Sigmoid colon (tissue), 7 donors: Measurements from ENCODE around the gene ELMO3. TPM values are rescaled to one million over a fixed set of nuclear protein-coding genes. Genes with fewer than 3 reads are reported as not detected.

Source experiments
- DNase-seq: peaks from one replicate; pipeline ENCODE4 v3.0.0-alpha.2; 2019
- H3K27ac ChIP-seq, 4 donors: fragments of 200-600 bp; sonication (generic); one replicate each; pipeline ENCODE4 v1.5.1; 2016 to 2019; ENCODE audit warnings: mild to moderate bottlenecking in 1 of 4
- H3K27me3 ChIP-seq, 3 donors: fragments of 200-600 bp; sonication (generic); one replicate each; pipeline ENCODE4 v1.5.1; 2019; ENCODE audit warnings: mild to moderate bottlenecking in 1 of 3
- H3K36me3 ChIP-seq, 4 donors: fragments of 200-600 bp; sonication (generic); one replicate each; pipeline ENCODE4 v1.5.1; 2016 to 2019
- H3K4me1 ChIP-seq, 4 donors: fragments of 200-600 bp; sonication (generic); one replicate each; pipeline ENCODE4 v1.5.1; 2017 to 2019
- H3K4me3 ChIP-seq, 4 donors: fragments of 200-600 bp; sonication (generic); one replicate each; pipeline ENCODE4 v1.5.1; 2017 to 2019; ENCODE audit warnings: mild to moderate bottlenecking in 2 of 4, moderate library complexity in 1 of 4
- H3K9me3 ChIP-seq, 4 donors: fragments of 200-600 bp in 3 of 4; sonication (generic) in 3 of 4; one replicate each; pipeline versions ENCODE4 v1.5.1 to v1.6.1; 2013 to 2019
- CTCF ChIP-seq, 4 experiments: fragments of 450-650 bp in 3 of 4; fragments of 200-600 bp in 1 of 4; IDR thresholded peaks; one replicate each; pipeline ENCODE4 v1.5.1; 2016 to 2019; ENCODE audit warnings: antibody characterized with exemption in 4 of 4, mild to moderate bottlenecking in 3 of 4, moderate library complexity in 2 of 4
- EP300 ChIP-seq, 4 donors: sonication (generic); formaldehyde crosslinking; IDR thresholded peaks; one replicate each; pipeline ENCODE4 v1.6.1; 2017; ENCODE audit warnings: antibody characterized with exemption in 4 of 4
- POLR2A ChIP-seq, 2 donors: fragments of 450-650 bp; IDR thresholded peaks; one replicate each; pipeline ENCODE4 v1.6.1; 2016; ENCODE audit warnings: antibody characterized with exemption in 2 of 2, mild to moderate bottlenecking in 2 of 2, moderate library complexity in 2 of 2
- POLR2AphosphoS5 ChIP-seq, 4 donors: sonication (generic); formaldehyde crosslinking; IDR thresholded peaks; one replicate each; pipeline ENCODE4 v1.6.1; 2017; ENCODE audit warnings: antibody characterized with exemption in 4 of 4
- WGBS, 2 donors: extraction: QIAGEN DNeasy Blood & Tissue Kit; methylation state at CpG; one replicate each; pipeline ENCODE4 v1.1.7; 2013; 5-methylcytosine and 5-hydroxymethylcytosine counted together
- intact Hi-C: fragments of 100-400 bp; cut with DNase I; formaldehyde crosslinking; loops from one replicate; pipeline ENCODE4 v1.15.1; 2023
- polyA plus RNA-seq, 3 donors: library from polyadenylated mRNA; stranded (reverse); fragments of 200-250 nt; gene quantifications; one replicate each; pipeline ENCODE4 v1.2.3, GENCODE V29; 2013
- total RNA-seq, 4 donors: library from RNA; depleted of rRNA; stranded (reverse); fragments of >200 nt; gene quantifications; one replicate each; pipeline ENCODE4 v1.1.0, GENCODE V29; 2016
- donor health status: healthy with polysubstance abuse.
- donor health status: Bipolar disorder and iron deficiency.
- donor health status: healthy.

Gene ELMO3
- total and polyA plus RNA-seq, 7 donors: 0.14 to 41.8 (median 1.7) TPM

DNA sequence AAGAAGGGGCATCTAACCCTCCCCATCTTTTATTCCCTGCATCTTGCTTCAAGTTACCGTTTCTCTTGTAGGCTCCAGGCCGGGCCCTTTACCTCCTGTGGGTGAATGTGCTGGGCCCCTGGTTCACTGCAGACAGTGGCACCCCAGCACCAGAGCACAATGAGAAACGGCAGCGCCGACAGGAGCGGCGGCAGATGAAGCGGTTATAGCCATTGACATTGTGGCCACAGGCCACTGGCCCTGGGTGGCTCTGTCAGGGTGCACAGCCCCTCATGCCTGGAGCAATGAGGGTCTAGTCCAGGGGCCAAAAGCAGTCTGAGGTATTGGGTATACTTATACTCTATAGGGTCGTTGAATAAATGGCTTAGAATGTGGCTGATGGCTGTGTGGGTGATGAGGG lies 30.0 kb downstream of the ELMO3 start:
- H3K27me3 ChIP-seq: no peaks in the 10 kb centered on the region
- no peaks in the 10 kb centered on the region for H3K9me3 ChIP-seq
- intact Hi-C loops: loop anchor here (5.0 kb wide), 1 partner anchor 618 kb away; the partner anchor contains the start of genes CENPT and NUTF2
- no peak overlapping the region for H3K4me3 ChIP-seq
- TF ChIP-seq POLR2AphosphoS5 (IDR thresholded peaks at IDR 0.05): no peak
- no peak for TF ChIP-seq POLR2A (IDR thresholded peaks at IDR 0.05)
- TF ChIP-seq CTCF (IDR thresholded peaks at IDR 0.05): no peak
- no peak for TF ChIP-seq EP300 (IDR thresholded peaks at IDR 0.05)
- H3K4me1 ChIP-seq: peaks cover 0 to 26% (median 21%) of the 10 kb centered on the region in 4 donors
- H3K36me3 ChIP-seq: peaks cover 12 to 52% (median 37%) of the 10 kb centered on the region in 4 donors
- no peak for DNase-seq
- H3K27ac ChIP-seq: no peak overlapping the region
- 80 to 91% methylated on average over 9 of the region's 9 CpGs for WGBS, 2 donors

DNA sequence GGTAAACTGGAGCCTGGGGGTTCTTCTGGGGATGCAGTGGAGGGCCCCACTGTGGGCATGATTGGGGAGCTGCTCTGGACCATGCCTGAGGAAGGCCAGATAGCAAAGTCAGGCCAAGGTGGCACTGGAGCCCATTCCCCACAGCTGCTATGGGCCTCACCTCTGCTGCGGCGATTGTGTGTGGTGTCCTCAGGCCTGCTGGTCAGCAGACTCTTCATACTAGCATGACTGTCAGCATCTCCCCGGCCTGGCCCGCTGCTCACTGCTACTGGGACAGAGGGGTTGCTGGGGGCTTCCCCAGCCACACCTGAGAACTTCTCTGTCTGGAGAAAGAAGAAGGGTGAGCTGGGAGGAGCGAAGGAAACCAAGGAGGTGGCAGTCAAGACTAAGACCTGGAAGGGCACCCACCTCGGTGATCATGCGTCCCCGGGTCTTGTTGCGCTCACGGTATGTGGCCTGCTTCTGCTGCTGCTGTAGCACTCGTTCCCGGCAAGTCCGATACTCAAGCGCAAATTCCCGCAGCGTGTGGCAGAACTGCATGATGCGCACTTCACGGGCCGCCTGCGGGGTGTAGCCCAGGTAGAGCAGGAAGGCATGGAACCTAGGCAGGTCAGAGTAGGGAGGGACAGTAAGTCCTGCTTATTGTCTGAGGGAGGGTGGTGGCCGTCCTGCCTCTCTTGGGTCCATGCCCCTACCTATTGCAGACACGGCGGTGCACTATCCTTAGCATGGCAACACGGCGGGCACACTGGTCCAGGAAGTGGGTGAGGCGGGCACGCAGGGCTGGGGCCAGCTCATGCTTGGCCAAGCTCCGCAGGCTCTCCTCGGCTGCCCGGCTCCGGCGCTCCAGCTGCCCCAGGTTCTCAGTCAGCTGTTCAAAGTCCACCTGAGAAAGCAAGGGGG lies 31.2 kb downstream of the ELMO3 start:
- peaks cover 12 to 64% (median 37%) of the 10 kb centered on the region in 4 donors for H3K36me3 ChIP-seq
- no peak for TF ChIP-seq CTCF (IDR thresholded peaks at IDR 0.05)
- no peak for TF ChIP-seq POLR2AphosphoS5 (IDR thresholded peaks at IDR 0.05)
- no peak for TF ChIP-seq POLR2A (IDR thresholded peaks at IDR 0.05)
- no peak for TF ChIP-seq EP300 (IDR thresholded peaks at IDR 0.05)
- intact Hi-C loops: loop anchor here (5.0 kb wide), 1 partner anchor 617 kb away; the partner anchor contains the start of genes CENPT and NUTF2

GRCh38 chr16:67230809-67231660 lies 32.1 kb downstream of the ELMO3 start:
- Histone ChIP-seq H3K27me3 (no peaks in the 10 kb centered on the region), H3K36me3 (peaks cover 12 to 69% (median 39%) of the 10 kb centered on the region in 4 donors), H3K4me1 (peaks cover 0 to 19% (median 16%) of the 10 kb centered on the region in 4 donors), H3K9me3 (no peaks in the 10 kb centered on the region), H3K27ac (no peak overlapping the region), H3K4me3 (no peak overlapping the region)
- intact Hi-C loops: no loop called here
- TF ChIP-seq CTCF (IDR thresholded peaks at IDR 0.05) (no peak), POLR2A (IDR thresholded peaks at IDR 0.05) (no peak)
- WGBS, 2 donors: 80 to 88% methylated on average over 12 of the region's 12 CpGs
- no peak for DNase-seq

More for the DNA sequence above, 31.2 kb downstream of the ELMO3 start:
- Histone ChIP-seq H3K27ac (no peak overlapping the region), H3K4me1 (peaks cover 0 to 26% (median 21%) of the 10 kb centered on the region in 4 donors), H3K4me3 (no peak overlapping the region), H3K9me3 (no peaks in the 10 kb centered on the region), H3K27me3 (no peaks in the 10 kb centered on the region)
- 88 to 93% methylated on average over 32 of the region's 32 CpGs for WGBS, 2 donors
- DNase-seq: no peak

DNA sequence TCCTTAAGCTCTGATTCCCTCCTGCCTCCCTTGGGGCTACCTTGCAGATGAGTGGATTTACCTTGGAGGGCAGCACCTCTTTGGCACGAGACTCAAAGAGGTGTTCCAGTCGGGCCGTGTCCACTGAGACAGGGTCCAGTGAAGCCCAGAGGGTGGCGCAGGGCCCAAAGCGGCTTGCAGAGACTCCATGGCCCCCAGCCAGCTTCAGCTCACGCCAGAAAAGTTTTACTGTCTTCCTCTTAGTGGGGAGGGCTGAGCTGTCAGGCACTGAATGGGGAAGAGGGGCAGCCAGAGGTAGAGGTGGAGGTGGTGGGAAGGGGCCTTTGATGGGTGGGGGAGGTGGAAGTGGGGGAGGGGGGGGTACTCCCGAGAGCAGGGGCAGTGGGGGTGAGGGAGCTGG lies 34.7 kb downstream of the ELMO3 start:
- H3K27ac ChIP-seq: no peak overlapping the region
- H3K4me1 ChIP-seq: peaks cover 0 to 1% (median 0%) of the 10 kb centered on the region in 4 donors
- no peak for DNase-seq
- no peaks in the 10 kb centered on the region for H3K27me3 ChIP-seq
- TF ChIP-seq CTCF (IDR thresholded peaks at IDR 0.05) (no peak), POLR2AphosphoS5 (IDR thresholded peaks at IDR 0.05) (no peak), POLR2A (IDR thresholded peaks at IDR 0.05) (no peak), EP300 (IDR thresholded peaks at IDR 0.05) (no peak)
- intact Hi-C loops: no loop called here
- no peaks in the 10 kb centered on the region for H3K9me3 ChIP-seq
- 78 to 82% methylated on average over 7 of the region's 7 CpGs for WGBS, 2 donors
- no peak overlapping the region for H3K4me3 ChIP-seq
- peaks cover 14 to 88% (median 53%) of the 10 kb centered on the region in 4 donors for H3K36me3 ChIP-seq
